DMS79 treated with DMSO at 0.1 percent for 48 hours (cell line): ENCODE measurements around the gene CHST13.
A peak's percentile ranks its signal among the peaks of the same experiment; 100 is the strongest.

ENCODE experiments used
- DNase-seq: peaks from one replicate; lab custom pipeline; 2025; lab: John Stamatoyannopoulos, UW

CHST13 gene

GRCh38 chr3:126523745-126524428 is at the start of gene CHST13:
Gene CHST13 (plus strand): TSS chr3:126524155. CDS start chr3:126524333, 178 bp downstream.
- peak; percentile 44 for DNase-seq

GRCh38 chr3:126474498-126475412 is 49.2 kb upstream of the CHST13 start:
- DNase-seq = peak; percentile 22

GRCh38 chr3:126475413-126476114 is 48.4 kb upstream of the CHST13 start, which contains the start of gene ZXDC:
Gene ZXDC (minus strand): TSS chr3:126475891. CDS start chr3:126475865, 26 bp downstream.
- DNase-seq = peak; percentile 77

- peak; percentile 25 for DNase-seq
These were observed 47.5 kb upstream of the CHST13 start for GRCh38 chr3:126476166-126477060.

GRCh38 chr3:126477061-126477380 is 46.9 kb upstream of the CHST13 start:
- no peak for DNase-seq

GRCh38 chr3:126478581-126479310 is 45.2 kb upstream of the CHST13 start:
- DNase-seq = no peak

- DNase-seq = no peak
These were observed 44.3 kb upstream of the CHST13 start for GRCh38 chr3:126479642-126480041.

GRCh38 chr3:126480206-126480605 is 43.7 kb upstream of the CHST13 start:
- DNase-seq = no peak

- no peak for DNase-seq
These were observed 43.1 kb upstream of the CHST13 start for GRCh38 chr3:126480861-126481260.

GRCh38 chr3:126481808-126482502 is 42.0 kb upstream of the CHST13 start:
- no peak for DNase-seq

- DNase-seq = no peak
These were observed 41.3 kb upstream of the CHST13 start for GRCh38 chr3:126482503-126483255.

- no peak for DNase-seq
These were observed 40.6 kb upstream of the CHST13 start for GRCh38 chr3:126483321-126483761.

- no peak for DNase-seq
These were observed 39.8 kb upstream of the CHST13 start for GRCh38 chr3:126484148-126484547.

GRCh38 chr3:126484662-126485061 is 39.3 kb upstream of the CHST13 start:
- no peak for DNase-seq

GRCh38 chr3:126485176-126485897 is 38.6 kb upstream of the CHST13 start:
- DNase-seq = no peak

GRCh38 chr3:126485956-126486355 is 38.0 kb upstream of the CHST13 start:
- no peak for DNase-seq

GRCh38 chr3:126486360-126486847 is 37.6 kb upstream of the CHST13 start:
- no peak for DNase-seq

- no peak for DNase-seq
These were observed 36.7 kb upstream of the CHST13 start for GRCh38 chr3:126487151-126487771.
